ENCODE measurements around the gene RAB3IL1.
A peak's percentile ranks its signal among the peaks of the same experiment; 100 is the strongest.
"Not testable (repeated sequence)": the region's sequence is repeated elsewhere in the genome, so short reads cannot be mapped to it uniquely, and the experiment has no call there.

Gene RAB3IL1, protein sequence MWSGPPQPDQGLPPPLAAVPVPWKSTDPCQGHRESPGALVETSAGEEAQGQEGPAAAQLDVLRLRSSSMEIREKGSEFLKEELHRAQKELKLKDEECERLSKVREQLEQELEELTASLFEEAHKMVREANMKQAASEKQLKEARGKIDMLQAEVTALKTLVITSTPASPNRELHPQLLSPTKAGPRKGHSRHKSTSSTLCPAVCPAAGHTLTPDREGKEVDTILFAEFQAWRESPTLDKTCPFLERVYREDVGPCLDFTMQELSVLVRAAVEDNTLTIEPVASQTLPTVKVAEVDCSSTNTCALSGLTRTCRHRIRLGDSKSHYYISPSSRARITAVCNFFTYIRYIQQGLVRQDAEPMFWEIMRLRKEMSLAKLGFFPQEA

DNA sequence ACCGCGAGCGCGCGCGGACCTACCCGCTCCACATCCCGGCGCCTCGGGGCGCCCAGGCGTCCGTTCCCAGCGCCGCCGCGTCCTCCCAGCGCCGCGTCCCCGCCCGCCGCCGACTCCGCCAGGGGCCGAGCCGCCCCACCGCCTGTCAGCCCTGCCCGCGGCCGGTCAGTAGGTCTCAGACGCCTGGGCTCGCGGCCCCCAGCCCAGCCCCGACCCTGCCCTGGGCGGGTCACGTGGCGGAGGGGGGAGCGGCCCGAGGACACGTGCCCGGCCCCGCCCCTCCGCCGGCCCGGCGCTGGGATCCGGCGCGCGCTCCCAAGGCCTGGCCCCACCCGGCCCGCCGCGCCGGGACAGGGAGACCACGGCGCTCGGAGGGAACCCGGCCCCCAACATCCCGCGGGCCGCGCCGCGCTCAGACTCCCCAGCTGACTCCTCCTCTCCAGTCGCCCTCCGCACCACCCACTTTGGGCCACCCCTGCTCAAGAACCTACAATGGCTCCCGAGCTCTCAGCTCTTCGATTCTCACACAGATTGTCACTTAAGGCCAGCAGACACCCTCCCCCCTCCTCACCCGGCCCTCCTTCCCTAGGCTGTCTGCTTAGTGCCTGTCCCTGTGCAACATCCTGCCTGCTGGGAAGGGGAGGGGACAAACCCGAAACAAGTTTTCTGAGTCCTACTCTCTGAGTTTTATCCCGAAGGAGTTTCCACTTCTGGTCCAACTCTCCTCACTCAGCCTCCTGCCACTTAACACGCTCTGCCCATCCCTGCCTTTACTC lies at the start of gene RAB3IL1:
RAB3IL1 (minus strand) TSS at position 233 of the 776 bp plus-strand sequence; CDS start at position 34, 199 bp downstream.
- no peak for DNase-seq

DNA sequence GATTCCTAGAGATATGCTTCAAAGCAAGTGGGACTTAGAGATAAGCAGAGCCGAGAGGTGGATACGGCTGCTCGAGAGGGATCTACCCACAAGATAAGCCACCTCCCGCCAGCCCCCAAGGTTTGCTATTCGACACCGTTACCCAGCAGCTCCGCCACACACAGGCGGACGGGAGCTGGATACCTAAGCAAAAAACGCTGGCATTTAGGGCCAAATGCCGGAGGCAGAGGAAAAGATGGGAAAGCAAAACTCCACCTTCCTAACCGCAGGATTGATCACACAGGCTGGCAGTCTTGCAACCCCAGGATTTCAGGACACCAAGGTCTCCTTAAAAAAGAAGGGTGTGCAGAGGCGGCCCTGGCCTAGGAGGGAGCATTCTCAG lies 49.4 kb upstream of the RAB3IL1 start:
- peak; percentile 54 for DNase-seq

DNA sequence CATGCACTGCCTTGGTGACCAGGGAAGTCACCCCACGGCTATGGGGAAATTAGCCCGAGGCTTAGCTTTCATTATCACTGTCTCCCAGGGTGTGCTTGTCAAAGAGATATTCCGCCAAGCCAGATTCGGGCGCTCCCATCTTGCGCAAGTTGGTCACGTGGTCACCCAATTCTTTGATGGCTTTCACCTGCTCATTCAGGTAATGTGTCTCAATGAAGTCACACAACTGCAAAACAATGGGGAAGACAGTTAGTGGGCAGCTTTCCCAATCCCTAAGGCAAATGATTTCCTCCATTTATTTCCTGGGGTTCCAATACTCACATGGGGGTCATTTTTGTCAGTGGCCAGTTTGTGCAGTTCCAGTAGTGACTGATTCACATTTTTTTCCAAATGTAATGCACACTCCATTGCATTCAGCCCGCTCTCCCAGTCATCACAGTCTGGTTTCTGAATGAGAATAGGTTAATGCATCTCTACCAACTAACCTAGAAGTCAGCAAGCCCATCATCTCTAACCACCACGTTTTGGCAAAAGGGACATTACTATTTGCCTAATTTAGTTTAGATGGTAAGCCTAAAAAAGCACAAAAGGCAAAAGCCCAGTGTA lies 47.4 kb upstream of the RAB3IL1 start:
- DNase-seq: peak; percentile 49

DNA sequence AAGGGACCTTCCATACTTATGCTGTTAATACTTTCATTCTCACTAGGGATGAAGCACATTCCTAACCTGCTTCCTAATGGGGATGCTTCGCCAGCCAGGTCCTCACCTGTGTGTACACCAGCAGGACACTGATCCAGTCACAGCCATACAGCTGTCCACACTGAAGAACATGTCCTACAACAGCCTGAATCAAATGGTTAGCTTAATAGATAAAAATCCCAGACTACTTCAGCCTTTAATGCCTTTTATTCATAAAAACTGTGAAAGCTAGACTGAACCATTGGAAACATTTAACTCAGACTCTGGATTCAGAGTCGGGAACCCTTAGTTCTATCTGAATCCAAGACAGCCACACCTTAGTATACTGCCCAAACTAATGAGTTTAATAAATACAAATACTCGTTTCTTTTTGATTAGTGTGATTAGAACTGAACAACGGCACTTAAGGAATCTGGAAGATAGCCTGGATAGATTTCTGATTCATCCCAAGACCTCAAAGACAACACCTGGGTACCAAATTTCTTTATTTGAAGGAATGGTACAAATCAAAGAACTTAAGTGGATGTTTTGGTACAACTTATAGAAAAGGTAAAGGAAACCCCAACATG lies 46.8 kb upstream of the RAB3IL1 start:
- DNase-seq: no peak

GRCh38 chr11:61963282-61964057 lies 46.1 kb upstream of the RAB3IL1 start:
- DNase-seq: peak; percentile 80

- peak; percentile 81 for DNase-seq
Measured at GRCh38 chr11:61963016-61963281, 45.6 kb upstream of the RAB3IL1 start.

DNA sequence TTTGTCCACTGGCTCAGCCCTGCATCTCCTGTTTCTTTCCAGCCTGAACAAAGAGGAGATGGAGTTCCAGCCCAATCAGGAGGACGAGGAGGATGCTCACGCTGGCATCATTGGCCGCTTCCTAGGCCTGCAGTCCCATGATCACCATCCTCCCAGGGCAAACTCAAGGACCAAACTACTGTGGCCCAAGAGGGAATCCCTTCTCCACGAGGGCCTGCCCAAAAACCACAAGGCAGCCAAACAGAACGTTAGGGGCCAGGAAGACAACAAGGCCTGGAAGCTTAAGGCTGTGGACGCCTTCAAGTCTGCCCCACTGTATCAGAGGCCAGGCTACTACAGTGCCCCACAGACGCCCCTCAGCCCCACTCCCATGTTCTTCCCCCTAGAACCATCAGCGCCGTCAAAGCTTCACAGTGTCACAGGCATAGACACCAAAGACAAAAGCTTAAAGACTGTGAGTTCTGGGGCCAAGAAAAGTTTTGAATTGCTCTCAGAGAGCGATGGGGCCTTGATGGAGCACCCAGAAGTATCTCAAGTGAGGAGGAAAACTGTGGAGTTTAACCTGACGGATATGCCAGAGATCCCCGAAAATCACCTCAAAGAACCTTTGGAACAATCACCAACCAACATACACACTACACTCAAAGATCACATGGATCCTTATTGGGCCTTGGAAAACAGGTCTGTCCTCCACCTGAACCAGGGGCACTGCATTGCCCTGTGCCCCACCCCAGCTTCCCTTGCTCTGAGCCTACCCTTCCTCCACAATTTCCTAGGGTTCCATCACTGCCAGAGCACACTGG lies 45.0 kb upstream of the RAB3IL1 start:
- DNase-seq: peak; percentile 56

DNA sequence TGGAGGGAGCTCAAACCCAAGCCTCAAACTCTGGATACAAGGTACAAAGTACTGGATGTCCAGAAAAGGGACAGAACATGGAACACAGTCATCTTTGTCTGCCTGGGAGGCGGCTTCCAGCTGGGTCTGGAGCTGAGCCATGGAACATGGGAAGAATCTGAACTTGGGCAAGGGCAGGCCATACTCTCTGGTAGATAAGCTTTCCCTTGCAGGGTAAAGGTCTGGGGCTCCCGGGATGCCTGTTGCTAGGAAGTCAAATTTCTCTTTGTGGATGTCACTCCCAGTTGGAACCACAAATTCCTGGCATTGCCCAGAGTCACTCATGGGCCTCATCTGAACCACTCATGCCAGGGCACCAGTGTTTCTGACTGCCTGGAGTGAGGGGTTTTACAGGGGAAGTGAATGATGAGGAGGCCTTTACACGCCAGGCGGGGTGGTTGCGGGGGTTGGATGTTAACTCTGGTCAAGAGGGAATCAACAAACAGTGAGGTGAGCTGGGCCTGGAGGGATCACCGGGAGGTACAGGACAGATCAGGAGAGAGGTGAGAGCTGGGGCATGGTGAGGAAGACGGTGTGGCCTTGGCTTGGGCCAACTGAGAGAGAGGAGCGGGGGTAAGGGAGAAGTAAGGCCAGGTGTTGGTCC lies 44.3 kb upstream of the RAB3IL1 start:
- DNase-seq: no peak

- DNase-seq: no peak
Measured at GRCh38 chr11:61960532-61960931, 43.2 kb upstream of the RAB3IL1 start.

DNA sequence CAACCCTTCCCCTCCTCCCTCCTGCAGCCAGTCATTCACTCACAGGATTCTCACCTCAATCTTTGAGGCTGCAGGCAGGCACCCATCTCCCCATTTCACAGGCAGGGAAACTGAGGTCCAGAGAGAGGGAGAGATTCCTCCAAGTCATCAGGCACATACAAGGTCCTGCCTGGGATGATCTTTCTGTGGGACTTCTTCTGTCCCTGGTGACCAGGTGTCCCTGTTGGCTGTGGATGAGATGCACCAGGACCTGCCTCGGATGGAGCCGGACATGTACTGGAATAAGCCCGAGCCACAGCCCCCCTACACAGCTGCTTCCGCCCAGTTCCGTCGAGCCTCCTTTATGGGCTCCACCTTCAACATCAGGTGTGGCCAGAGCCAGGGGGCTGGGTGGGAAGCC lies 42.3 kb upstream of the RAB3IL1 start:
- DNase-seq: peak; percentile 9

GRCh38 chr11:61959114-61959513 lies 41.7 kb upstream of the RAB3IL1 start:
- DNase-seq: peak; percentile 7

- DNase-seq: no peak
Measured at GRCh38 chr11:61958590-61958989, 41.2 kb upstream of the RAB3IL1 start.

GRCh38 chr11:61957021-61957770 lies 39.8 kb upstream of the RAB3IL1 start:
- DNase-seq: peak; percentile 16

DNA sequence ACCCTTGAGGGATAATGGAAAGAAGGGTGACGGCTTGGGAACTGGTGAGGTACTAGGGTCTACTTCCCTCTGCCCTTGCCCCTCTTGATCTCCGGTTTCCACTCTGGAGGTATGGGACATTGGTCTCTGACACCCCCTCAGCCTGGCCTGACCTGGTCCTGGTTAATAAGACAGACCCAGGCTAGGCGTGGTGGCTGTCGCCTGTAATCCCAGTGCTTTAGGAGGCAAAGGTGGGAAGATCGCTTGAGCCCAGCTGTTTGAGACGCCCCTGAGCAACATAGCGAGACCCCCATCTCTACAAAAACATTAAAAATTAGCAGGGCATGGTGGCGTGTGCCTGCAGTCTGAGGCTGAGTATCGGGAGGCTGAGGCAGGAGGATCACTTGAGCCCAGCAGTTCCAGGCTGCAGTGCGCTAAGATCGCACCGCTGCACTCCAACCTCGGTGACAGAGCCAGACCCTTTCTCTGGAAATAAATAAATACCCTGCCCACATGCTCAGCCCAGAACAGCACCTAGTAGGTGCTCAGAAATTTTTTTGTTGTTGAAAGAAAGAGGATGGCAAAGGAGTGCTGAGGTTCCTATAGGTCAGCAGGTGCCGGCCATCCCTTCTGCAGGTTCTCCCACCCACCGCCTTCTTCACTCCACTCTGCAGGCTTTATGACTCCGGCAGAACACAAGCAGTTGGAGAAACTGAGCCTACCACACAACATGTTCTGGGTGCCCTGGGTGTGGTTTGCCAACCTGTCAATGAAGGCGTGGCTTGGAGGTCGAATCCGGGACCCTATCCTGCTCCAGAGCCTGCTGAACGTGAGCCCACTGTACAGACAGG lies 39.0 kb upstream of the RAB3IL1 start:
- peak; percentile 10 for DNase-seq

- peak; percentile 38 for DNase-seq
Measured at GRCh38 chr11:61955422-61956135, 38.2 kb upstream of the RAB3IL1 start.

- peak; percentile 74 for DNase-seq
Measured at GRCh38 chr11:61954851-61955421, 37.6 kb upstream of the RAB3IL1 start.

DNA sequence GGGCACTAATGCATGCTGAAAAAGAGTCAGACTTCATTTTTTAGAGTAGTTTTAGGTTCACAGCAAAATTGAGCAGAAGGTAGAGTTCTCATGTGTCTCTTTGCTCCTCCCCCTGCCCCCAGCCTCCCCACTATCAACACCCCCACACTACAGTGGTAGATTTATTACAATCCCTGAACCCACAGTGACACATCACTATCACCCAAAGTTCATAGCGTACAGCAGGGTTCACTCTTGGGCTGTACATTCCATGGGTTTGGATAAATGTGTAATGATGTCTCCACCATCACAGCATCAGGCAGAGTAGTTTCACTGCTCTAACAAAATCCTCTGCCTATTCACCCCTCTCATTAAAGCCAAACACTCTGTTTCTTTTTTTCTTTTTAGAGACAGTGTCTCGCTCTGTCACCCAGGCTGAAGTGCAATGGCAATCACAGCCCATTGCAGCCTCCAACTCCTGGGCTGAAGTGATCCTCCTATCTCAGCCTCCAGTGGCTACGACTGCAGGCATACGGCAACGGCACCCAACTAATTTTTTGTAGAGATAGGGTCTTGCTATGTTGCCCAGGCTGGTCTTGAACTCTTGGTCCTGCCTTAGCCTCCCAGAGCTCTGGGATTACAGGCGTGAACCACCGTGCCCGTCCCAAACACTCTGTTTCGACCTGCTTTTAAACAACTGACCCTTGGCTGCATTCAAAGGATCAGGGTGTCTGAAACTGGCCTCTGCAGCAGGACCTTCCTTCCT lies 36.9 kb upstream of the RAB3IL1 start:
- no peak for DNase-seq

DNA sequence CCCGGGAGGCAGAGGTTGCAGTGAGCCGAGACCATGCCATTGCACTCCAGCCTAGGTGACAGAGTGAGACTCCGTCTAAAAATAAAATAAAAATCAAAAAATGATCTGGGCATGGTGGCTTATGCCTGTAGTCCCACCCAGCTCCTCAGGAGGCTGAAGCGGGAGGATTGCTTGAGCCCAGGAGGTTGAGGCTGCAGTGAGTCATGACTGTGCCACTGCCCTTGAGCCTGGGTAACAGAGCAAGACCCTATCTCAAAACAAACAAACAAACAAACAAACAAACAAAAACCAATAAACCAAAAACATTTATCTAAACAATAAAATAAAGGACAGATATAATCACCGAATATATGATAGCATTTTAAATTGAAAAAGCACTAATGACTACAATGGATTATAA lies 36.3 kb upstream of the RAB3IL1 start:
- DNase-seq: not testable (repeated sequence)
